SK-N-MC (cell line): ENCODE measurements around the gene TSHZ1.

Source experiments
- EZH2 ChIP-seq: fragments of 200-600 bp; sonication (generic); IDR thresholded peaks from one replicate; pipeline ENCODE4 v1.6.1; 2017; ENCODE audit warnings: antibody characterized with exemption
- POLR2AphosphoS5 ChIP-seq: IDR thresholded peaks from 2 replicates; pipeline ENCODE4 v1.6.1; 2012; ENCODE audit warnings: mild to moderate bottlenecking, low read depth, low read length, borderline replicate concordance

- TF ChIP-seq POLR2AphosphoS5 (no peak), EZH2 (no peak)
Measured at GRCh38 chr18:75204269-75204731, 6.3 kb upstream of the TSHZ1 start.
